NCI-H345 (cell line): Measurements from ENCODE around the gene WDR36.
A peak's percentile ranks its signal among the peaks of the same experiment; 100 is the strongest.

ENCODE experiments used
- DNase-seq: peaks from one replicate; lab custom pipeline; 2025; lab: John Stamatoyannopoulos, UW

Gene WDR36

DNA sequence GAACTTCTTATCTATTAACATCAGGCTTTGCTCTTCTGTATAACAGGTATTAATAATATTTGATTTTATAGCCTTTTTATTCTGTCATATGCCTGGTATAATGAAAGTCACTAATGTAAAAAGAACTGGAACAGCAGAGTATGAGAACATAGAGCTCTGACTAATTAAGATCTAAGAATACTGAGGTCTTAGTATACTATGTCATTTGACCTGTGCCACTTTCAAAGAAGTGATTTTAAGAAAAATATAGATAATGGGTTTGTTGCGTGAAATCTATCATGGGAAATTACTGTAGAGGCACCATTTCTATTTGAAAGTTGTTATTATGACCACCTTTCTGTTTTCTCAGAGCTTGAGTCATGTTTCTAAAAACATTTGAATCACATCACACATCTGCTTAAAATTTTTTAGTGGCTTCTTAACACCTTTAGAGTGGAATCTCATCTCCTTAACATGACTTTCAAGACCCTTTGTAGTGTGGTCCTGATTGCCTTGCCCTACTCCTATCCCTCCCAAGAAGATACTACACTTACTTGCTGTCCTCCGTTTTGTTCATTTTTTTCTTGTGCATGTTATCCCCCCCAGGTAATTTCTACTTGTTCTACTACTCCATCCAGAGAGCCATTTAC is 14.3 kb downstream of the WDR36 start:
- DNase-seq, result no peak

GRCh38 chr5:111107371-111107770 is 15.2 kb downstream of the WDR36 start:
- no peak for DNase-seq

DNA sequence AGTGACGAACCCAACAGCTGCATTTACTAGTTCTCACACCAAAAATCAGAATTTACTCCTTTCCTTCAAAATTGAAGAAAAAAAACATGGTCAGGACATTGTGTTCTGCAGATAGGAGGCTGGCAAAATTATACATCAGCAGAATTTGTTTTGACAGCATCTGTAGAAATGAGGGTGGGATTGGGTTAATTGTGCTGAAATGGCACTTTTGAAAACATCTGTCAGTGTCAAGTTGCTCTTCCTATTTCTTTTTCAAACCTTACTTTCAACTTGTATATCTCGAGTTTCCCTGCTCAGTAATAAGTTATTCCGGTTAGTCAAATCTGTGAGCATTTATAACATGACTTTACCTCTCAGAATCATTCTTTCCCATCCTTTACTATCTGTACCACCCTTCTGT is 19.8 kb downstream of the WDR36 start:
- DNase-seq, result no peak

- DNase-seq, result no peak
Measured at GRCh38 chr5:111113678-111114077, 21.5 kb downstream of the WDR36 start.

- no peak for DNase-seq
Measured at GRCh38 chr5:111115229-111115628, 23.1 kb downstream of the WDR36 start.

- DNase-seq, result no peak
Measured at GRCh38 chr5:111116550-111116949, 24.4 kb downstream of the WDR36 start.

DNA sequence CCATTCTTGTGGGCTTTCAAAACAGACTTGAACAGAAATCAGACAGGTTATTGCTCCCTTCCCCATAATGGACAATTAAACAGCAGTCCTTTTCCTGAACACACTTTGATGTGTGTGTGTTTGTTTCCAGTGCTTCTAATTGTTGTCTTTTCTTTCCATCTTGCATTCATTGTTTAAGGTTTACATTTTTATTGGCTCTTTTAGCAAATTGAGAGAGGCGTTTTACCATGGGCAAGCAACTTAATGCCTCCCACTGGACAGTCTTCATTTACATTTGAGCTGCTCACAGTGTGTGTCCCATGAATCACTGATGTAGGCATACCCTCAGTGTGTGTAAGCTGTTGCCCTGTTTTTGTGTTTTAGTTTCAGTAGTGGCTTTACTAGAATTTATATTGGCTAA is 25.0 kb downstream of the WDR36 start:
- DNase-seq, result no peak

DNA sequence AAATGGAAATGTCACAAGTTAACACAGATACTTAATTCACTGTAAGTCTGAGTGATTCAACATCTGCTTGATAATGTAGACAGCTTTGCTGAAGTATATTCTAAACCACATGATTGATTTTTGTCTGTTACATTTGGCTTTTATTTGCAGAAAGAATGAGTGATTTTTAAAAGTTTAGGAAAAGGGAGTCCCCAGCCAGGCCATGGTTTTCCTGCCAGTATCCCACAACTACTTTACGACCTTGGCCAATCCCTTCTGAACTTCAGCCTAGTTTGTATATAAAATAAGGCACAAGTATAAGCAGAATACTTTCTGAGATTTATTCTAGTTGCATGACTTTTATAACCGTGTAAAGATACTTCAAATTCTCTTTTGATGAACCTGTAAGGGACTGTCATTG is 27.1 kb downstream of the WDR36 start:
- DNase-seq, result no peak

- DNase-seq, result no peak
Measured at GRCh38 chr5:111119856-111120255, 27.7 kb downstream of the WDR36 start.

DNA sequence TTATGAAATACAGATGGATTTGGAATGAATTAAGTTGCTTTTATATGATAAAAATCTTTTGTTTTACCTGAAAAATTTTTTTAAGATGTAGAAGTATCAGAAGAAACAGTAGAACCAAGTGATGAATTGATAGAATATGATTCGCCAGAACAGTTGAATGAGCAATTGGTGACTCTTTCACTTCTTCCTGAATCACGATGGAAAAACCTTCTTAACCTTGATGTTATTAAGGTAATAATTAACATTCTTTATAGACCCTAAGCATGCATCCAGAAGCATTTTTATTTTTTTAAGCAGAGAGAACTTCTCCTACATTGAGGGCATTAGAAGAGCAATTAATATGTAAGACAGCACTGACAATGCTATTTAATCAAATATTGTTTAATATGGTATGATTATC is 28.8 kb downstream of the WDR36 start:
- no peak for DNase-seq

DNA sequence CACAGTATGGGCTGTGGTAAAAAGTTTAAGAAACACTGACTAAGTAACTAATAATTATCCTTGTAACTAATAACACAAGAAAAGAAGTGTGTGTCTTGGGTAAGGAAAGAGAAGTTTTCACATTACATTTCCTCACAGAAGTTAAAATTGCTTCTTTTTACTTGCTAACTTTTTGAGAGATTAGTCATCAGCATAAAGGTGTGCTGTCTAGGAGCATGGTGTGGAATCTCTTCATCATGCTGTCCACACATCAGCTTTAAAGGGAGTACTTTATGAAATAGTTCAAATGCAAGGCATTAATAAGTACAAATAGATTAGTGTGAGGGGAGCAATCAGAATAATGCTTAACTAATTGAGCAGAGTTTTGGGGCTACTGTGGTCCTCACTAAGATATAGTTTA is 29.8 kb downstream of the WDR36 start:
- no peak for DNase-seq

- DNase-seq, result no peak
Measured at GRCh38 chr5:111122398-111122797, 30.2 kb downstream of the WDR36 start.

- no peak for DNase-seq
Measured at GRCh38 chr5:111124793-111125192, 32.6 kb downstream of the WDR36 start.

- DNase-seq, result no peak
Measured at GRCh38 chr5:111126896-111127295, 34.7 kb downstream of the WDR36 start.

GRCh38 chr5:111127453-111128195 is 35.5 kb downstream of the WDR36 start:
- DNase-seq, result no peak

- DNase-seq, result no peak
Measured at GRCh38 chr5:111129938-111130337, 37.8 kb downstream of the WDR36 start.

DNA sequence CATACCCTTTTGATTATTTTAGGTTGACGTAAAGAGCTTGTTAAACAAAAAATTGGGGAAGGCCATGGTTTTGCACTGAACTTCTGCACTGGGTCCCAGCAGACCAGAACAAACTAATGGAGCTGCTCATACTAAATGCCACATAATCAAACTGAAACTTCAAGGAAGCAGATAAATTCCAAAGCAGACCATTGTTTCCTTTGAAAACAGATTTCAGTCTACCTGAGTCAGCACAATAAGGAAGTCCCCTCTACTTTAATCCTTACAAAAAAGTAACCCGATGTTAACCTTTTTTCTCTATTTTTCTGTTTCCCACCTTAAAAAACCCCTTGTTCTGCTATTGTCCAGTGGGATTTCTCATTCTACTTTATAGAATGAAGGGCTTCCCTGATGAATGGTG is 39.2 kb downstream of the WDR36 start:
- DNase-seq, result no peak

DNA sequence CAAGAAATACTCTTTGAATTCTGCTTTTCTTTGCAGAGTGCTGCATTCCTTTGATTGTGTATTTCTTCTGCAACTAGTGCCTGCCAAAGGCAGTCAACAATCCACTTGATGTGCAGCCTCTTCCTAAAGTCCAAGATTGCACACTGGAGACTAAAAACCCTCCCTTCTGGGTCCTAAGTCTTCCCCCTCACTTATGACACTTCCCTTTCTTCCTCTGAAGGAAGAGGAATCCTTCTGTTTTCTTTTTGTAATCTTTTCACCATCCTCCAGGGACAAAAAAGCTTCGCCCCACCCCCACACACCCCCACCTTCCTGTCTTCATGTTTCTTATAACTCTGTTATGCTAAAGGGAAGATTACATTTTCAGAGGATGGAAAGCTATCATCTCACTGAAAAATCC is 39.9 kb downstream of the WDR36 start:
- DNase-seq, result no peak

DNA sequence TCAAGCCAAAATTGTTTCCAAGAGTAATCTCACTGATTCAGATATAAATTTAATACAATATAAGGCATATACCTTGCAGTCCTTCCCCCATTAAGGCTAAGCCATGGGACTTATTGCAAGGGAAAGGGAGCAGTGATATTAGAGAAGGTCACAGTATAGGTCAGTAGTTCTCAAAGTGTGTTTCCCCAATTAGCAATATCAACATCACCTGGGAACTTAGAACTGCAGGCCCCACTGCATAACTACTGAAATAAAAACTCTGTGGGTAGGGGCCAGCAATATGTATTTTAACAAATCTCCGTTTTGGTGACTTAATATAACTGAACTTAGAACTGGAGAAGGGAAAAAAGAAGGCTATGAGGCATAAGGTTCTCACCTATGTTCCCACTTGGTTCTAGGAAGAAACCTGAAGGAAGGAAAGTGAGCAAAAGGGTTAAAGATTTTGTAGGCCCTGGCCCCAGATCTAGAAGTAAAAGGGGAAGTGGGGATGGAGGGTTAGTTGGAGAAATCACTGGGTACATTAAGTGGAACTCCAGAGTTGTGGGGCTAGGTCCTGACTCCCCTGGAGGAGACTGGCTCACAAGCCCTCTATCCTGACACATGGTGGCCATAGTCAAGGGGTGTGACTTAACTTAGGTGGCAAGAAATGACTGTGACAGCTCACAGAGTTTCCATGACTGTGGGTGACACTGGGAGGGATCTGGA is 40.7 kb downstream of the WDR36 start:
- no peak for DNase-seq

DNA sequence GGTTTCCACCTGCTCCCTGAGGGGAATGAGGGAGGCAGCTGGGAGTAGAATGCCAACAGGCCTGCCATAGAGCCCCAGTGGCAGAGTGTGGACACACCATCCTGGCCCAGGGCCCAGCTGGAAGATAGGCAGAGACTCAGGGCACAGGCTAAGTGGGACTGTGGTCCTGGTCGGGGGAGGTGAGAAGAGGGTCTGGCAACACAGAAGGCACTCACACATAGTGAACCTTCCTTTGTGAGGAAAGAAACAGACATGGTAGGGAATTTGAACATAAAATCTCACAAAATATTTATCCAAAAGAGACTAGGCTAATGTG is 41.2 kb downstream of the WDR36 start:
- no peak for DNase-seq

GRCh38 chr5:111134087-111134486 is 41.9 kb downstream of the WDR36 start:
- DNase-seq, result no peak

- DNase-seq, result peak; percentile 5
Measured at GRCh38 chr5:111134864-111135263, 42.7 kb downstream of the WDR36 start.

- DNase-seq, result no peak
Measured at GRCh38 chr5:111135363-111135762, 43.2 kb downstream of the WDR36 start.

- DNase-seq, result no peak
Measured at GRCh38 chr5:111135946-111136345, 43.8 kb downstream of the WDR36 start.
